GM12878 (cell line): ENCODE results near the gene BIRC3. TPM values are rescaled to one million over a fixed set of nuclear protein-coding genes. Genes with fewer than 3 reads are reported as not detected.

Experiments
- CEBPB ChIP-seq, 2 experiments: fragments of 150-350 bp in 1 of 2; IDR thresholded peaks; 2 replicates each; pipeline ENCODE4 v1.6.1; 2012 to 2014; ENCODE audit warnings: low read depth in 2 of 2, low read length in 2 of 2, borderline replicate concordance in 1 of 2, inconsistent platforms in 1 of 2
- CREB1 ChIP-seq: IDR thresholded peaks from 2 replicates; pipeline ENCODE4 v1.6.1; 2012; ENCODE audit warnings: low read depth, mild to moderate bottlenecking, inconsistent platforms
- EGR1 ChIP-seq, 2 experiments: IDR thresholded peaks; 1 replicate in 1 of 2; 2 replicates in 1 of 2; pipeline ENCODE4 v1.6.1; 2011 to 2012; ENCODE audit warnings: low read depth in 2 of 2, low read length in 2 of 2, borderline replicate concordance in 1 of 2, mild to moderate bottlenecking in 1 of 2, moderate library complexity in 1 of 2
- HCFC1 ChIP-seq: fragments of 150-350 bp; IDR thresholded peaks from 2 replicates; pipeline ENCODE4 v1.6.1; 2014; ENCODE audit warnings: low read length
- HDGF ChIP-seq: fragments of 450-650 bp; IDR thresholded peaks from 2 replicates; pipeline ENCODE4 v1.6.1; 2016; ENCODE audit warnings: antibody characterized with exemption
- KLF5 ChIP-seq: fragments of 450-650 bp; IDR thresholded peaks from 2 replicates; pipeline ENCODE4 v1.6.1; 2014; ENCODE audit warnings: mild to moderate bottlenecking; ENCODE audit not compliant: partially characterized antibody
- MEF2A ChIP-seq: IDR thresholded peaks from 2 replicates; pipeline ENCODE4 v1.6.1; 2011; ENCODE audit warnings: low read depth, mild to moderate bottlenecking, low read length, moderate library complexity; ENCODE audit not compliant: insufficient read depth
- NFYB ChIP-seq: IDR thresholded peaks from 2 replicates; pipeline ENCODE4 v1.6.1; 2011; ENCODE audit warnings: low read depth, mild to moderate bottlenecking, low read length, improper control_type of control experiment, moderate library complexity; ENCODE audit not compliant: insufficient read depth
- RELA ChIP-seq: fragments of 450-650 bp; IDR thresholded peaks from 2 replicates; pipeline ENCODE4 v1.8.0; 2014; ENCODE audit warnings: borderline replicate concordance; ENCODE audit not compliant: partially characterized antibody
- SPI1 ChIP-seq: IDR thresholded peaks from 2 replicates; pipeline ENCODE4 v1.6.1; 2011; ENCODE audit warnings: low read depth, mild to moderate bottlenecking, low read length, moderate library complexity, borderline replicate concordance; ENCODE audit not compliant: insufficient read depth
- TCF3 ChIP-seq: IDR thresholded peaks from 2 replicates; pipeline ENCODE4 v1.6.1; 2012; ENCODE audit warnings: low read depth, mild to moderate bottlenecking, low read length, borderline replicate concordance; ENCODE audit not compliant: insufficient read depth
- USF2 ChIP-seq: IDR thresholded peaks from 2 replicates; pipeline ENCODE4 v1.6.1; 2011; ENCODE audit warnings: low read depth, low read length, improper control_type of control experiment, borderline replicate concordance
- ZBED1 ChIP-seq: IDR thresholded peaks from 2 replicates; pipeline ENCODE4 v1.6.1; 2016; ENCODE audit warnings: borderline replicate concordance
- ZBTB40 ChIP-seq: fragments of 450-650 bp; IDR thresholded peaks from 2 replicates; pipeline ENCODE4 v1.6.1; 2016; ENCODE audit warnings: mild to moderate bottlenecking, moderate library complexity, borderline replicate concordance
- ZNF24 ChIP-seq: fragments of 450-650 bp; IDR thresholded peaks from 2 replicates; pipeline ENCODE4 v1.6.1; 2017; ENCODE audit warnings: antibody characterized with exemption, mild to moderate bottlenecking
- polyA plus RNA-seq, 11 experiments: library from polyadenylated mRNA; depleted of rRNA in 4 of 11; unstranded in 6 of 11; stranded (reverse) in 5 of 11; fragments of >200 nt; fragmentation: Nextera tagmentation in 4 of 11; fragmentation: Illumina TruSeq in 1 of 11; extraction: Ambion mirVana in 4 of 11; extraction: Trizol in 1 of 11; gene quantifications; 1 replicate in 1 of 11; 2 replicates in 10 of 11; pipeline versions ENCODE4 v1.2.1 to v1.2.3, GENCODE V29; 2011 to 2016; ENCODE audit warnings: inconsistent platforms in 2 of 11, missing spikeins in 2 of 11, low read depth in 1 of 11
- total RNA-seq, 4 experiments: library from RNA; depleted of rRNA in 3 of 4; stranded (reverse); fragments of >200 nt in 3 of 4; fragmentation: Illumina TruSeq in 1 of 4; extraction: Trizol in 1 of 4; gene quantifications; 2 replicates each; pipeline versions ENCODE4 v1.2.1 to v1.2.3, GENCODE V29; 2013 to 2021
- TF ChIP-seq, protein P1 (sequence below): fragments of 450-650 bp; IDR thresholded peaks from 2 replicates; pipeline ENCODE4 v1.6.1; 2017; ENCODE audit warnings: mild to moderate bottlenecking, moderate library complexity

BIRC3 gene
- total and polyA plus RNA-seq, 10 of the 15 experiments (the other 5 are each of a cell fraction or from before 2014, with no cell fraction given), result 42.1 to 351 (median 83.7) TPM

DNA sequence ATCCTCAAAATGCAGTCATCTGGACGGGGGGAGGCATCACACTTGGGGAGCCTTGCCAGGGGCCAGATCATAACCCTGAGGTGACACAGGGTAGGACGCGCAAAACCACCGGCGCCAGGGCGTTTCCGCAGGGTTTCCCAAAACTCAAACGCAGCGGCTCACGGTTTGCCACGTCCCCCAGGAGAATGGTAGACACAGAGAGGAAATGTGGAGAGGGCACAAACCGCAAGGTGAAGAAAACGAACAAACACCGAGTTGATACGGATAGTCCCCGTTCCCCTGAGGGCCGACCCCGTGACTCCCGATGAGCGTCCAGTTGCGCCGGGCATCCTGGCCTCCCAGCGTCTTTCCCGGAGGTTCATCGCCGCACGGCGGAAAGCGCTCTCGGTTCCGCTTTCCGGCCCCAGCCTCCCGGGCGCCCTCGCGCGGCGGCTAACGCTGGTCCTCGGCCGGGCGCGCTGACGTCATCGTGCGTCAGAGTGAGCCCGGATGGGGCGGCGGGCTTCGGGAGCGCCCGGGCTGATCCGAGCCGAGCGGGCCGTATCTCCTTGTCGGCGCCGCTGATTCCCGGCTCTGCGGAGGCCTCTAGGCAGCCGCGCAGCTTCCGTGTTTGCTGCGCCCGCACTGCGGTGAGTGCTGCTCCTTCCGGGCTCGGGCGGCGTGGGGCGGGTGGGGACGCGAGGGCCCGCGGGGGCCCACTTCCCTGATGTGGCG is 29.6 kb downstream of the BIRC3 start, which contains the start of gene BIRC2 (continued):
- peak; percentile 20; the same call in 1 of the 2 replicates for TF ChIP-seq ZBTB40
- no peak for TF ChIP-seq EGR1 (IDR thresholded peaks at IDR 0.05; ENCODE audit: borderline replicate concordance in 1 of 2, low read depth in 2 of 2, low read length in 2 of 2)
- peak; percentile 22; the same call in 1 of the 2 replicates for TF ChIP-seq NFYB
- peak; percentile 30; the same call in 1 of the 2 replicates for TF ChIP-seq ZNF24
- no peak for TF ChIP-seq USF2
- TF ChIP-seq MEF2A, result peak; percentile 8; the same call in 1 of the 2 replicates
- TF ChIP-seq HCFC1, result peak; percentile 51
- peak; percentile 93 for TF ChIP-seq SPI1
- TF ChIP-seq HDGF, result peak; percentile 43
- TF ChIP-seq CREB1, result peak; percentile 97
- TF ChIP-seq RELA, result peak; percentile 85
- TF ChIP-seq CEBPB (IDR thresholded peaks at IDR 0.05; ENCODE audit: borderline replicate concordance in 1 of 2, low read depth in 2 of 2, low read length in 2 of 2), result no peak
- TF ChIP-seq, protein P1, sequence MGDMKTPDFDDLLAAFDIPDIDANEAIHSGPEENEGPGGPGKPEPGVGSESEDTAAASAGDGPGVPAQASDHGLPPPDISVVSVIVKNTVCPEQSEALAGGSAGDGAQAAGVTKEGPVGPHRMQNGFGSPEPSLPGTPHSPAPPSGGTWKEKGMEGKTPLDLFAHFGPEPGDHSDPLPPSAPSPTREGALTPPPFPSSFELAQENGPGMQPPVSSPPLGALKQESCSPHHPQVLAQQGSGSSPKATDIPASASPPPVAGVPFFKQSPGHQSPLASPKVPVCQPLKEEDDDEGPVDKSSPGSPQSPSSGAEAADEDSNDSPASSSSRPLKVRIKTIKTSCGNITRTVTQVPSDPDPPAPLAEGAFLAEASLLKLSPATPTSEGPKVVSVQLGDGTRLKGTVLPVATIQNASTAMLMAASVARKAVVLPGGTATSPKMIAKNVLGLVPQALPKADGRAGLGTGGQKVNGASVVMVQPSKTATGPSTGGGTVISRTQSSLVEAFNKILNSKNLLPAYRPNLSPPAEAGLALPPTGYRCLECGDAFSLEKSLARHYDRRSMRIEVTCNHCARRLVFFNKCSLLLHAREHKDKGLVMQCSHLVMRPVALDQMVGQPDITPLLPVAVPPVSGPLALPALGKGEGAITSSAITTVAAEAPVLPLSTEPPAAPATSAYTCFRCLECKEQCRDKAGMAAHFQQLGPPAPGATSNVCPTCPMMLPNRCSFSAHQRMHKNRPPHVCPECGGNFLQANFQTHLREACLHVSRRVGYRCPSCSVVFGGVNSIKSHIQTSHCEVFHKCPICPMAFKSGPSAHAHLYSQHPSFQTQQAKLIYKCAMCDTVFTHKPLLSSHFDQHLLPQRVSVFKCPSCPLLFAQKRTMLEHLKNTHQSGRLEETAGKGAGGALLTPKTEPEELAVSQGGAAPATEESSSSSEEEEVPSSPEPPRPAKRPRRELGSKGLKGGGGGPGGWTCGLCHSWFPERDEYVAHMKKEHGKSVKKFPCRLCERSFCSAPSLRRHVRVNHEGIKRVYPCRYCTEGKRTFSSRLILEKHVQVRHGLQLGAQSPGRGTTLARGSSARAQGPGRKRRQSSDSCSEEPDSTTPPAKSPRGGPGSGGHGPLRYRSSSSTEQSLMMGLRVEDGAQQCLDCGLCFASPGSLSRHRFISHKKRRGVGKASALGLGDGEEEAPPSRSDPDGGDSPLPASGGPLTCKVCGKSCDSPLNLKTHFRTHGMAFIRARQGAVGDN, result peak; percentile 90
- no peak for TF ChIP-seq TCF3
- no peak for TF ChIP-seq ZBED1
- TF ChIP-seq KLF5, result peak; percentile 74
